Upper lobe of left lung (tissue), 4 donors: ENCODE results near the gene SCUBE2.

Experiments
- CTCF ChIP-seq, 6 experiments: fragments of 450-650 bp in 4 of 6; fragments of 200-600 bp in 2 of 6; sonication (generic) in 2 of 6; IDR thresholded peaks; one replicate each; pipeline ENCODE4 v1.5.1; 2016 to 2019; ENCODE audit warnings: antibody characterized with exemption in 6 of 6
- POLR2A ChIP-seq, 4 donors: fragments of 450-650 bp; IDR thresholded peaks; one replicate each; pipeline ENCODE4 v1.5.1; 2016 to 2017; ENCODE audit warnings: antibody characterized with exemption in 4 of 4, mild to moderate bottlenecking in 2 of 4
- POLR2AphosphoS5 ChIP-seq, 2 donors: sonication (generic); formaldehyde crosslinking; IDR thresholded peaks; one replicate each; pipeline ENCODE4 v1.5.1; 2017; ENCODE audit warnings: antibody characterized with exemption in 2 of 2

- no peak for TF ChIP-seq CTCF (IDR thresholded peaks at IDR 0.05)
- no peak for TF ChIP-seq POLR2A (IDR thresholded peaks at IDR 0.05)
- no peak for TF ChIP-seq POLR2AphosphoS5 (IDR thresholded peaks at IDR 0.05)
Observed at GRCh38 chr11:9059406-9059805, 32.0 kb downstream of the SCUBE2 start.
